Glutamatergic neuron (in vitro differentiated cells): Measurements from ENCODE around the gene ZNF527. TPM values are rescaled to one million over a fixed set of nuclear protein-coding genes. Genes with fewer than 3 reads are reported as not detected.
"Not testable (repeated sequence)": the region's sequence is repeated elsewhere in the genome, so short reads cannot be mapped to it uniquely, and the experiment has no call there.

ENCODE experiments used
- DNase-seq: peaks from one replicate; pipeline ENCODE4 v3.0.0; 2022
- H3K27ac Mint-ChIP-seq: one replicate; pipeline ENCODE4 v1.8.0; 2020; ENCODE audit warnings: mild to moderate bottlenecking, mixed read lengths, inconsistent platforms; ENCODE audit not compliant: unreplicated experiment
- H3K27me3 Mint-ChIP-seq: one replicate; pipeline ENCODE4 v1.8.0; 2020; ENCODE audit warnings: mild to moderate bottlenecking, moderate library complexity, mixed read lengths, inconsistent platforms; ENCODE audit not compliant: unreplicated experiment
- H3K36me3 Mint-ChIP-seq: one replicate; pipeline ENCODE4 v1.8.0; 2020; ENCODE audit warnings: mild to moderate bottlenecking, mixed read lengths, inconsistent platforms; ENCODE audit not compliant: unreplicated experiment
- H3K4me1 Mint-ChIP-seq: one replicate; pipeline ENCODE4 v1.8.0; 2020; ENCODE audit warnings: mild to moderate bottlenecking, low read depth, mixed read lengths, inconsistent platforms; ENCODE audit not compliant: unreplicated experiment
- H3K4me3 Mint-ChIP-seq: one replicate; pipeline ENCODE4 v1.8.0; 2020; ENCODE audit warnings: mild to moderate bottlenecking, mixed read lengths, inconsistent platforms; ENCODE audit not compliant: unreplicated experiment
- H3K9me3 Mint-ChIP-seq: one replicate; pipeline ENCODE4 v1.8.0; 2020; ENCODE audit warnings: mild to moderate bottlenecking, moderate library complexity, mixed read lengths, inconsistent platforms; ENCODE audit not compliant: unreplicated experiment
- total RNA-seq: library from RNA; stranded (reverse); fragmentation: NEBNext Ultra II Directional; extraction: Animal tissue kit (Norgen Biotek cat#: 25700); gene quantifications from one replicate; pipeline ENCODE4 v1.2.1, GENCODE V29; 2021; ENCODE audit not compliant: unreplicated experiment
- TF ChIP-seq, protein P1 (sequence below): fragments of 200-600 bp; sonication (generic); IDR thresholded peaks from one replicate; pipeline ENCODE4 v1.5.0; 2021; ENCODE audit not compliant: partially characterized antibody, unreplicated experiment

ZNF527 gene
- total RNA-seq, 1 donor from 2014 or later: 11.6 TPM

- Mint-ChIP-seq H3K4me3 (no peak overlapping the region), H3K9me3 (peaks cover 13% of the 10 kb centered on the region), H3K36me3 (peaks cover 19% of the 10 kb centered on the region), H3K4me1 (no peaks in the 10 kb centered on the region), H3K27ac (no peak overlapping the region), H3K27me3 (no peaks in the 10 kb centered on the region)
- TF ChIP-seq, protein P1, sequence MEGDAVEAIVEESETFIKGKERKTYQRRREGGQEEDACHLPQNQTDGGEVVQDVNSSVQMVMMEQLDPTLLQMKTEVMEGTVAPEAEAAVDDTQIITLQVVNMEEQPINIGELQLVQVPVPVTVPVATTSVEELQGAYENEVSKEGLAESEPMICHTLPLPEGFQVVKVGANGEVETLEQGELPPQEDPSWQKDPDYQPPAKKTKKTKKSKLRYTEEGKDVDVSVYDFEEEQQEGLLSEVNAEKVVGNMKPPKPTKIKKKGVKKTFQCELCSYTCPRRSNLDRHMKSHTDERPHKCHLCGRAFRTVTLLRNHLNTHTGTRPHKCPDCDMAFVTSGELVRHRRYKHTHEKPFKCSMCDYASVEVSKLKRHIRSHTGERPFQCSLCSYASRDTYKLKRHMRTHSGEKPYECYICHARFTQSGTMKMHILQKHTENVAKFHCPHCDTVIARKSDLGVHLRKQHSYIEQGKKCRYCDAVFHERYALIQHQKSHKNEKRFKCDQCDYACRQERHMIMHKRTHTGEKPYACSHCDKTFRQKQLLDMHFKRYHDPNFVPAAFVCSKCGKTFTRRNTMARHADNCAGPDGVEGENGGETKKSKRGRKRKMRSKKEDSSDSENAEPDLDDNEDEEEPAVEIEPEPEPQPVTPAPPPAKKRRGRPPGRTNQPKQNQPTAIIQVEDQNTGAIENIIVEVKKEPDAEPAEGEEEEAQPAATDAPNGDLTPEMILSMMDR: no peak
- no peak for DNase-seq
Measured at GRCh38 chr19:37401078-37401477, 30.2 kb downstream of the ZNF527 start.

DNA sequence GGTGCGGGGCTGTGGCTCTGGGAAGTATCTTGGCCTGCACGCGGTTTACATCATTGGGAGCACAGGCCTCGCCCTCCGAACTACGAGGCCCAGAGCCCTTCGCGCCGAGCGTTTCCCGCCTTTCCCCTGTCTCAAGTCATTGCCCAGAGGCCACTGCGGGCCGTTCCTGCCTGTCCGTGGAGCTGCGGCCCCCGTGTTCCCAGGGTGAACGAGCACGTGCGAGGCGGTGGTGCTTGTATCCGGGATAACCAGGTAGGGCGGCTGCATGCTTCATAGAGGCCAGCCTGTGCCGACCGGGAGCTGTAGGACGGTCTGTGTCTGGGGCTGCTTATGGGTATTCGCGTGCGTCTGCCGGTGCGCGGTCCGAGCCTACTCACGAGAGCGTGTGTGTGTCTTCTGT, 32.5 kb downstream of the ZNF527 start:
- no peaks in the 10 kb centered on the region for H3K27me3 Mint-ChIP-seq
- peaks cover 15% of the 10 kb centered on the region for H3K9me3 Mint-ChIP-seq
- H3K4me3 Mint-ChIP-seq: no peak overlapping the region
- TF ChIP-seq, protein P1: no peak
- H3K36me3 Mint-ChIP-seq: peaks cover 29% of the 10 kb centered on the region
- no peaks in the 10 kb centered on the region for H3K4me1 Mint-ChIP-seq
- H3K27ac Mint-ChIP-seq: no peak overlapping the region
- no peak for DNase-seq

DNA sequence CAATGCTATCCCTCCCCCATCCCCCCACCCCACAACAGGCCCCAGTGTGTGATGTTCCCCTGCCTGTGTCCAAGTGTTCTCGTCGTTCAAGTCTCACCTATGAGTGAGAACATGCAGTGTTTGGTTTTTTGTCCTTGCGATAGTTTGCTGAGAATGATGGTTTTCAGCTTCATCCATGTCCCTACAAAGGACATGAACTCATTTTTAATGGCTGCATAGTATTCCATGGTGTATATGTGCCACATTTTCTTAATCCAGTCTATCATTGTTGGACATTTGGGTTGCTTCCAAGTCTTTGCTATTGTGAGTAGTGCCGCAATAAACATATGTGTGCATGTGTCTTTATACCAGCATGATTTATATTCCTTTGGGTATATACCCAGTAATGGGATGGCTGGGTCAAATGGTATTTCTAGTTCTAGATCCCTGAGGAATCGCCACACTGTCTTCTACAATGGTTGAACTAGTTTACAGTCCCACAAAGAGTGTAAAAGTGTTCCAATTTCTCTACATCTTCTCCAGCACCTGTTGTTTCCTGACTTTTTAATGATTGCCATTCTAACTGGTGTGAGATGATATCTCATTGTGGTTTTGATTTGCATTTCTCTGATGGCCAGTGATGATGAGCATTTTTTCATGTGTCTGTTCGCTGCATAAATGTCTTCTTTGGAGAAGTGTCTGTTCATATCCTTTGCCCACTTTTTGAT, 35.4 kb downstream of the ZNF527 start:
- not testable (repeated sequence) for H3K27me3 Mint-ChIP-seq, H3K27ac Mint-ChIP-seq, H3K4me1 Mint-ChIP-seq, DNase-seq, H3K4me3 Mint-ChIP-seq
- Mint-ChIP-seq H3K36me3 (peaks cover 28% of the 10 kb centered on the region), H3K9me3 (peaks cover 18% of the 10 kb centered on the region)

DNA sequence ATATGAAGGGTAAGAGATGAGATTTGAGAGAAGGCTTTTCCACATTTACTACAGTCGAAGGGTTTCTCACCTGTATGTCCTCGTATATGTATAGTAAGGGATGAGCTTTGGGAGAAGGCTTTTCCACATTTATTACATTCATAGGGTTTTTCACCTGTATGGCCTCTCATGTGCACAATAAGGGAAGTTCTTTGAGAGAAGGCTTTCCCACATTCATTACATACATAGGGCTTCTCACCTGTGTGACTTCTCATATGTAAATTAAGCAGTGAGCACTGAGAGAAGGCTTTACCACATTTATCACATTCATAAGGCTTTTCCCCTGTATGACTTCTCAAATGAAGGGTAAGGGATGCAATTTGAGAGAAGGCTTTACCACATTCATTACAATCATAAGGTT, 41.8 kb downstream of the ZNF527 start:
- H3K36me3 Mint-ChIP-seq: peaks cover 51% of the 10 kb centered on the region
- H3K9me3 Mint-ChIP-seq: peaks cover 7% of the 10 kb centered on the region
- no peak for DNase-seq
- no peak overlapping the region for H3K4me3 Mint-ChIP-seq
- no peaks in the 10 kb centered on the region for H3K4me1 Mint-ChIP-seq
- no peak overlapping the region for H3K27ac Mint-ChIP-seq
- TF ChIP-seq, protein P1: no peak
- no peaks in the 10 kb centered on the region for H3K27me3 Mint-ChIP-seq

GRCh38 chr19:37413313-37414084, 42.6 kb downstream of the ZNF527 start:
- H3K4me1 Mint-ChIP-seq: no peaks in the 10 kb centered on the region
- DNase-seq: no peak
- no peak overlapping the region for H3K27ac Mint-ChIP-seq
- H3K27me3 Mint-ChIP-seq: no peaks in the 10 kb centered on the region
- no peak overlapping the region for H3K4me3 Mint-ChIP-seq
- TF ChIP-seq, protein P1: no peak
- H3K9me3 Mint-ChIP-seq: peaks cover 7% of the 10 kb centered on the region
- peaks cover 48% of the 10 kb centered on the region for H3K36me3 Mint-ChIP-seq

Other genes with a start within 250 kb of the ZNF527 start
- 12.5 TPM for gene ZNF585A, start 198.4 kb upstream of the ZNF527 start, total RNA-seq
- gene ZNF585B, start 160.6 kb upstream of the ZNF527 start, total RNA-seq: 10.2 TPM
- gene ZNF383, start 152.9 kb upstream of the ZNF527 start, total RNA-seq: 10.1 TPM
- gene ZNF569, start 96.3 kb downstream of the ZNF527 start, total RNA-seq: 11.8 TPM
- gene ZNF570, start 98.3 kb downstream of the ZNF527 start, total RNA-seq: 14.5 TPM
- 19.4 TPM for gene ZNF793, start 135.8 kb downstream of the ZNF527 start, total RNA-seq
- gene ZNF571, start 223.7 kb downstream of the ZNF527 start, total RNA-seq: 6.1 TPM
- gene ZNF540, start 223.8 kb downstream of the ZNF527 start, total RNA-seq: 2.7 TPM